GM12874 (cell line): ENCODE data around the gene MYH14.

Source experiments
- CTCF ChIP-seq: IDR thresholded peaks from 2 replicates; pipeline ENCODE4 v1.5.1; 2011; ENCODE audit warnings: low read depth, mild to moderate bottlenecking, control low read depth, low read length, moderate library complexity; ENCODE audit not compliant: insufficient read depth

The MYH14 gene

GRCh38 chr19:50315773-50316448 lies 112.5 kb downstream of the MYH14 start:
- TF ChIP-seq CTCF: no peak

- no peak for TF ChIP-seq CTCF
Observed at GRCh38 chr19:50317115-50317514, 113.7 kb downstream of the MYH14 start.

- TF ChIP-seq CTCF: no peak
Observed at GRCh38 chr19:50318438-50318837, 115.0 kb downstream of the MYH14 start.

- no peak for TF ChIP-seq CTCF
Observed at GRCh38 chr19:50319156-50319555, 115.7 kb downstream of the MYH14 start.

GRCh38 chr19:50320051-50320450 lies 116.6 kb downstream of the MYH14 start:
- TF ChIP-seq CTCF: no peak

GRCh38 chr19:50320596-50320995 lies 117.2 kb downstream of the MYH14 start:
- no peak for TF ChIP-seq CTCF

- TF ChIP-seq CTCF: no peak
Observed at GRCh38 chr19:50321831-50322230, 118.4 kb downstream of the MYH14 start.
